SU-DHL-6 (cell line): ENCODE results near the gene F2.

Experiments used
- CTCF ChIP-seq: fragments of 200-600 bp; sonication (generic); IDR thresholded peaks from one replicate; pipeline ENCODE4 v1.5.1; 2017; ENCODE audit warnings: antibody characterized with exemption, mild to moderate bottlenecking, low read length, moderate library complexity; ENCODE audit not compliant: insufficient read depth, poor library complexity, severe bottlenecking
- EZH2phosphoT487 ChIP-seq: fragments of 200-600 bp; sonication (generic), shearing (Covaris generic); conservative IDR thresholded peaks from 2 replicates; pipeline ENCODE4 v1.6.1; 2018; ENCODE audit warnings: mild to moderate bottlenecking, antibody characterized with exemption, low read length, moderate library complexity, mixed read lengths

GRCh38 chr11:46694072-46694471 is 24.9 kb upstream of the F2 start:
- no peak for TF ChIP-seq CTCF
- no peak for TF ChIP-seq EZH2phosphoT487
